OCI-M1 (cell line): ENCODE results near the gene FGGY.
A peak's percentile ranks its signal among the peaks of the same experiment; 100 is the strongest.
"Not testable (repeated sequence)": the region's sequence is repeated elsewhere in the genome, so short reads cannot be mapped to it uniquely, and the experiment has no call there.

Experiments used
- DNase-seq: peaks from one replicate; lab custom pipeline; 2025; lab: John Stamatoyannopoulos, UW

Gene FGGY

DNA sequence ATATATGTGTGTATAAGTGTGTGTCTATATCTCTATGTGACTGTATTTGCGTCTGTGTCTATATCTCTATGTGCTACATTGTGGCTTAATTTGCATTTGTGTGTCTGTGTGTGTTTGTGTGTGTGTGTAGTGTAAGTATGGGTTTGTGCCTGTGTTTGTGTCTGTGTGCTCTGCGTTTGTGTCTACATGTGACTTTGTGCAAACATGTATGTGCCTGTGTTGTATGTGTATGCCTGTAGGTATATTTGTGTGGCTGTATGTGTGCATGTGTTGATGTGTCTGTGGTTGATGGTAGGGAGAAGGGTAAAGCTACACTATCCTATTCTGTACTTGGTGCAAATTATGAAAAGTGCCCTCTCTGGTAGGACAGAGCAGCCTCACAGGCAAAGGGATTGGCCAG lies 7.3 kb upstream of the FGGY start:
- no peak for DNase-seq

GRCh38 chr1:59290193-59290949 lies 6.5 kb upstream of the FGGY start:
- peak; percentile 81 for DNase-seq

DNA sequence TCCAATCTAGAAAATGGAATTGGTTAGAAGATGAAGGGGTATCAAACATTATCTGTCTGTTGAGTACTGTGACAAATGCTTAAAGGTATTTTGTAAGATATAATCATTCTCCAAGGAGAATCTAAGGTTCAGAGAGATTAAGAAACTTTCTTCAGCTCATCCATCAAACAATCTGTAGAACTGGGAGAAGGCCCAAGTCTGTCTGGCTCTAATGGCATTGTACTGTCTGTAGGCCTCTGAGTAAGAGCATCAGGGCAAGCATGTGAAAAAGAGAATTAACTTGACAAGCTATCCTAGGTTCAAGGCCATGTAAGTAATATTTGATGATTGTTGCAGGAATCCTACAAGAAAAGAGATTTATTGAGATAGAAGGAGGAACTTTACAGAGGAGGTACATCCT lies 5.3 kb upstream of the FGGY start:
- no peak for DNase-seq

GRCh38 chr1:59292562-59292961 lies 4.3 kb upstream of the FGGY start:
- peak; percentile 69 for DNase-seq

- DNase-seq, result no peak
Observed at GRCh38 chr1:59293206-59293605, 3.7 kb upstream of the FGGY start.

GRCh38 chr1:59293849-59294248 lies 3.0 kb upstream of the FGGY start:
- DNase-seq, result no peak

DNA sequence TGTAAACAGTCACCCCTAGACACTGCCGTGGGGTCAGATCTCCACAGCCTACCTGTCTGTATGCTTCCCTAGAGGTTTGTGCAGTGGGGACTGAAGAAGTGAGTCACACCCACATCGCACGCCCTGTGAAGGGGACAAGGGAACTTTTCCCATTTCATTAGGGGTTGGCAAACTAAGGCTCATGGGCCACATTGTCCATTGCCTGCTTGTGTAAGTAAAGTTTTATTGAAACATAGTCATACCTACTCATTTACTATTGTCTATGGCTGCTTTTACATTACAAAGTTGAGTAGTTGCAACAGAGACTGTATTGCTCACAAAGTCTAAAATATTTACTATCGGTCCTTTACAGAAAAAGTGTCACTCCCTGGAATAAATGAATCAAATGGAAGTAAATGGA lies 2.5 kb upstream of the FGGY start:
- DNase-seq, result no peak

DNA sequence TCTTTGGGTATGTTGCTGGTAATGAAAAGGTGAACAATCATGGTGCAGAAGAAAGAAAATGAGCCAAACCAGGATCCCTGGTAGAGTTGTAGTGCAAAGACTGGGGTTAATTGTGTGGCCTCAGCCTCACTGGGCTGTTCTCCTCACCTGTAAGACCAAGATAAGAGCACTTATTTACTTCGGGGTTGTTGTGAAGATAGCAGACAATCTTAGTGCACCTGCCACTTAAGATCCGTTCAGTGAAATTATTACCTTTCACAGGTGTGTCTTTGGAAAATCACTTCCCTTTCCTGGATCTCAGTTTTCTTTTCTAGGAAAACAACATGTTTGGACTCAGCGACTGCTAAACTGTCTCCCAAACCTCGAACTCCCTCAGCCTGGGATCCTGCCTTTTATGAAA lies 1.3 kb upstream of the FGGY start:
- no peak for DNase-seq

DNA sequence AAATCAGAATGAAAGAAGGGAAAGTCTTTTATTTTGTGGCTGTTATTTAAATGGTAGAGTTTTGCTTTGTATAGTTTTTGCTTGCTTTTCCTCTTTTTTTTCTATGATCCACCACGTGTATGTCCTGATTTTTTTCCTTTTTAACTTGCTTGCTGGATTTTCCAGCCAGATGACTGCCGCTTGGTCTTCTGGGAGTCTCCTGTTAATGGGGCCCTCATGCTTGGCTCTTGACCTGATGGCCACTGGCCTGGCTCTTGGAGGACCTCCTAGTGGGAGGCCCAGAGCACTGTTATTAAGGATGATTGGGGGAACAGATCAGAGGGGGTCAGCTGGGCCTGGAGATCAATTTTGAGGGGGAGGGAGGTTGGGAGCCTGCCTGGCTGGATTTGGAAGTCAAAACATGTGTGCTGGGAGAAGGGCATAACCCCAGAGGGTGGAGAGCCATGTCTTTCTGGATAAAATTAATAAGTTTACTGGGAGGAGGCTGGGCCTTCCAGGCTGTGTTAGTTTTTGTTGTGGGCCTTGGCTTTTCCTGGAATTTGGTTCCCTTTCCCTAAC lies 1.2 kb downstream of the FGGY start:
- no peak for DNase-seq

- DNase-seq, result no peak
Observed at GRCh38 chr1:59298710-59299346, 1.9 kb downstream of the FGGY start.

DNA sequence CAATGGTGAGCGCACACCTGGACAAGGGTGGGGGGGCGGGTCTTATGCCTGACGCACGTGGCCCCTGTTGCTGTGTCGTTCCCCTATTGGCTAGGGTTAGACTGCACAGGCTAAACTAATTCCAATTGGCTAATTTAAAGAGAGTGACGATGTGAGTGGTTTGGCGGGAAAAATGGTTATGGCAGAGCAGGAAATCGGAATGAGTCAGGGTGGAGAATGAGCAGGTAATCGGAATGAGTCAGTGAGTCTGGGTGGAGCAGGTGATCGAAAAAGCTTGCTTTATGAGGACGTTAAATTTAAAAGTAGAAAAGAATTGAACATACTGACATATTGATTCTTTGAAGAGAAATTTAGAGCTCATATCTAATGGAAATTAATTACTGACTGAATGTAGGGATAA lies 2.8 kb downstream of the FGGY start:
- not testable (repeated sequence) for DNase-seq

DNA sequence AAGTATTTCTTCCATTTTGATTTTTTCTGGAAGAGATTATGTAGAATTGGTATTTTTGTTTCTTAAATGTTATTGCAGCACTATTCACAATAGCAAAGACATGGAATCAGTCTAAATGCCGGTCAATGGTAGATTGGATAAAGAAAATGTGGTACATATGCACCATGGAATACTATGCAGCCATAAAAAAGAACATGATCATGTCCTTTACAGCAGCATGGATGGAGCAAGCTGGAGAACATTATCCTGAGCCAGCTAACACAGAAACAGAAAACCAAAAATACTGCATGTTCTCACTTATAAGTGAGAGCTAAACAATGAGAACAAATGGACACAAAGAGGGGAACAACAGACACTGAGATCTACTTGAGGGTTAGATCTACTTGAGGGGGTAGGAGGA lies 5.4 kb downstream of the FGGY start:
- DNase-seq, result no peak

GRCh38 chr1:59302871-59303270 lies 6.0 kb downstream of the FGGY start:
- no peak for DNase-seq

DNA sequence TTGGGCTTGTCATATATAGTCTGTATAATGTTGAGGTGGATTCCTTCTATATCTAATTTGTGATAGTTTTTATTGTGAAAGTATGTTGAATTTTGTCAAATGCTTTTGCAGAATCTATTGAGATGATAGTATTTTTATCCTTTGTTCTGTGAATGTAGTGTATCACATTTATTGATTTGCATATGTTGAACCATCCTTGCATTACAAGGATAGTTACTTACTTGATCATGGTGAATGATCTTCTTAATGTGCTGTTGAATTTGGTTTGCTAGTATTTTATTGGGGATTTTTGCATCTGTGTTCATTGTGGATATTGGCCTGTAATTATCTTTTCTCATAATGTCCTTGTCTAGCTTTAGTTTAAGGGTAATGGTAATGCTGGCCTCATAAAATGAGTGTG lies 8.3 kb downstream of the FGGY start:
- DNase-seq, result no peak

DNA sequence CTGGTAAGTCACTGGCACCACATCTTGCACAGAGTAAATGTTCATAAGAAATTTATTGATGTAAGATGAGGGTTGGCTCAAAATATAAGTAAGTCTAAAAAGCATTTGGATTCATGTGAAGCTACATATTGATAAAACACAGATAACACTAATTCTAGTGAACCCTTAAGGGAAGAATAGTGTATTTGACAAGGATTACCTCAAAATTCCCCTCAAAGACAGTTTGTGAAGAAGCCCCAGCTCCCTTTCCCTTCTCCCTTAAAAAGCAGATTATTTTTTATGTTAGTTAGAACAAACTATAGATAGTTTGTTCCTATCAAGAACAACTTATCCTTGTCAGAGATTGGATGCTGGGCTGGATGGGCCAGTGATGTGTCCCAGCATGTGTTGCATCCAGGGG lies 10.7 kb downstream of the FGGY start:
- DNase-seq, result no peak

DNA sequence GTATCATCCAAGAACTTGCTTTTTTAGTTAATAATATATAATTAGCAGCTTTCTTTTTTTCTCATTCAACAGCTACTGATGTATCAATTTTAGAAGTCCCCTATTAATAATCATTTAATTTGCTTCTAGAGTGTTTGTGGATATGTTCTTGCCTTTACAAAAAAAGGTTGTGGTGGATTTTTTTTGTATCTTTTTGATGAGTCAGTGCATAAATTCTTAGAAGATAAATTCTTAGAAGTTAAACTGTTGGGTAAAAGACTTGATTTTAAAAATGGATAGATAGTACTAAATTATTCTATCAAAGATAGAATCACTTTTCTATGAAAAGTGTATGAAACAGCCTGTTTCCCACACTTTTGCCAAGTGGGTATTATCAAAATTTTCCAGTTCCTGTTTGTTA lies 11.9 kb downstream of the FGGY start:
- DNase-seq, result peak; percentile 36

GRCh38 chr1:59309392-59309791 lies 12.5 kb downstream of the FGGY start:
- no peak for DNase-seq

DNA sequence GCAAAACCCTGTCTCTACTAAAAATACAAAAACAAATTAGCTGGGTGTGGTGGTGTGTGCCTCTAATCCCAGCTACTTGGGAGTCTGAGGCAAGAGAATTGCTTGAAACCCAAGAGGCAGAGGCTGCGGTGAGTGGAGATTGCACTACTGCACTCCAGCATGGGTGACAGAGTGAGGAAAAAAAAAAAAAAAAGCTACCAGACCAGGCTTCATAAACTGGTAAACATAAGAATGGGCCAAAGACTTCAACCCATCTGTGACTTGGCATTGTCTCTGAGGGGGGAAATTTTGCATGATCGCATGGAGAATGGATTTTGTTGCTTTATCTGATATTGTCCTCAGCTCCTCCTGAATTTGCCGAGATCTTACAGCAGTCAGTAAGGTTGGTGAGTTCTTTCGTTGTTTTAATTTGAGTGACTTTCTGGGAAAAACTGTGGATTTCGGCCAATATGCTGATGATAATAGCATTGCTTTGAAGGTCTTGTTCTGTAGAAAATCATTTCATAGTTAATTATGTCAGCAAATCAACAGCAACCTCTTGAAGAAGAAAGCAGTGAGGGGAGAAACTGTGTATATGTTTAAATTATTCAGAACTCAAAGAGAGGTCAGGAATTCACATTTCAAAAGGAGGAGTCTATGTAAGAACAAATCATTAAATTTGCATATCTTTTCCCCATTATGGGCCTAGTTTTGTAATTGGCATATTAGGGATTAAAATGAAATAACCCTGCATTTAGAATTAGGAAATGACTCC lies 13.1 kb downstream of the FGGY start:
- no peak for DNase-seq

- no peak for DNase-seq
Observed at GRCh38 chr1:59310549-59311250, 13.8 kb downstream of the FGGY start.

GRCh38 chr1:59314776-59315528 lies 18.1 kb downstream of the FGGY start:
- DNase-seq, result no peak
